Activated T-cell treated with anti-CD3 and anti-CD28 coated beads for 4 hours (primary cell): Measurements from ENCODE around the gene GRM1.

ENCODE experiments used
- DNase-seq: peaks from one replicate; pipeline ENCODE4 v3.0.0-alpha.2; 2020

The GRM1 gene

DNA sequence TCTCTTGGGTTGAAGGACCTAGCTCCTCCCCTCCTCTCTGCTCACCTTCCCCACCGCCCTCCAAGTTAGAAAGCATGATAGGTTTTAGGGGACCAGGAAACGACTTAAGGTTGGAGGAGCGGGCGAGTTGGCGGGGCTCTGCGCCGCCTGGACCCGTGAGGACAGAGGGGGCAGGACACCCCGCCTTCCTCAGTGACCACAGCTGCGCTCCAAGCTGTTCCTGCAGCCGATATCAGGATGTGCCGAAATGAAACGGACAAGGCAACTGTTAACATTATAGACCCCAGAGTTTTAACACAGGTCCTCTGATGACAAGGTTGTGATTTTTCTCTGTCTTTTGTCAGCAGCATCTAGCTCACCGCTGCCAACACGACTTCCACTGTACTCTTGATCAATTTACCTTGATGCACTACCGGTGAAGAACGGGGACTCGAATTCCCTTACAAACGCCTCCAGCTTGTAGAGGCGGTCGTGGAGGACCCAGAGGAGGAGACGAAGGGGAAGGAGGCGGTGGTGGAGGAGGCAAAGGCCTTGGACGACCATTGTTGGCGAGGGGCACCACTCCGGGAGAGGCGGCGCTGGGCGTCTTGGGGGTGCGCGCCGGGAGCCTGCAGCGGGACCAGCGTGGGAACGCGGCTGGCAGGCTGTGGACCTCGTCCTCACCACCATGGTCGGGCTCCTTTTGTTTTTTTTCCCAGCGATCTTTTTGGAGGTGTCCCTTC is at the start of gene GRM1:
GRM1 (plus strand) TSS at position 212 of the 722 bp plus-strand sequence; CDS start at position 668, 456 bp downstream.
- no peak for DNase-seq

DNA sequence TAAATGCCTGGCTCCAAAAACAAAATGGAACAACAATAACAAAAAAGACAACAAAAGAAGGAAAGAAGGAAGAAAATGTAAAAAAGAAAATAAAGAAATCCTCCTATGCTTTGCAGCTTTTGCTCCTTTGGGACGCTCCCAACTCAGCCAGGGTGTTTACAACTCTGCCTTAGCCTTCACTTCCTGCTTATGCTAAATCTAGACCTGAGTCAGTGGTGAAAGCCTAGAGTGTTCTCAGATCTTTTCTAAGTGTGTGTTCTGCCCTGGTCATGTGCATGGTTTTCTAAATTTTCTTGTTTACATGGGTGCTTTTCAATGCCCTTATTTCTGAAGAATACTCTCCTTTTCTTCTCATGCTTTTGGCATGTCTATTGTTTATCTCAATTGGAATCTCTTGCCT is 19.5 kb upstream of the GRM1 start:
- DNase-seq, result no peak

DNA sequence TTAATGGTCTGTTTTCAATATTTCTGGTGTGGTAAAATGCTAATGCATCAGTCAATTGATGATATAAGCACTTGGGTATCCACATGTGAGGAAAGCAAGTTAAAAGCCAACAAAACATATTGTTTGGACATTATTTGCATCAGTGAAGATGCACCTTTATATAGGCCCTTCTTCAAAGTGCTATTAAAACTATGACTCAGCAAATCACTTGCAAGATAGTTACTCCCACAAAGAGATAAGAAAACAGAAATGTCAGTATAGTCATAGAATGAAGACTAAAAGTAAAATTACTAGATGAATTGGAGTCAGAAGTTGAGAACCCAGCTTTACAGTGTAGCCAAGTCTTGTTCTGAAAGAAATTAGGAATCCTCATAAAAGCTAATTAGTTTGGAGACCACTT is 14.6 kb upstream of the GRM1 start:
- no peak for DNase-seq

- DNase-seq, result no peak
These were observed 11.2 kb upstream of the GRM1 start for GRCh38 chr6:146017672-146018071.

- no peak for DNase-seq
These were observed 2.0 kb upstream of the GRM1 start for GRCh38 chr6:146026873-146027272.

DNA sequence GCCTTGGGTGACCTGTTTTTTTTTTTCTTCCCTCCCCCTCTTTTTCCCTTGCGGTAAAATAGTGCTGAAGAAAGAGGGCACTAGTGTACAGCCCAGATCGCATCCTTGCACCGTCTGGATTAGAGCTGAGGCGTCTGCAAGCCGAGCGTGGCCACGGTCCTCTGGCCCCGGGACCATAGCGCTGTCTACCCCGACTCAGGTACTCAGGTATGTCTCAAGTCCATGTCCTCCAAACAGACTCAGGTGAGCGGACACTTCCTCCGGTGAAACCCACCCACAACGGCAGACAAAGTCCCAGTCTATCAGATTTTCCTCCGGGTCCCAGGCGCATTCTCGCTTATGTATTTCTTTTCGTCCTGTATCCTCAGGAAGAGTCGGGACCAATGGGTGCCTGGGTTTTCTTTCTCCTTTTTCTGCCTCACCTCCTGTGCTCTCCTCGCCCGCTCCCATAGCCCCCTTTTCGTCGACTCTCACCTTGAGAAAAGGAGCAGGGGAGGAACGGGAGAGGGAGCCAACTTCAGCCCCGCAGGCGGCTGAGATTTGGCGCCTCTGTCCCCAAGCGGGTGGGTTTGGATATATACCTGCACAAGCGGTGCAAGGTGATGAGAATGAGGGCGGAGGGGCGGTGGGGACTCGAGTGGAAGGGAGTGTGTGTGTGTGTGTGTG is 1.1 kb upstream of the GRM1 start:
- no peak for DNase-seq

DNA sequence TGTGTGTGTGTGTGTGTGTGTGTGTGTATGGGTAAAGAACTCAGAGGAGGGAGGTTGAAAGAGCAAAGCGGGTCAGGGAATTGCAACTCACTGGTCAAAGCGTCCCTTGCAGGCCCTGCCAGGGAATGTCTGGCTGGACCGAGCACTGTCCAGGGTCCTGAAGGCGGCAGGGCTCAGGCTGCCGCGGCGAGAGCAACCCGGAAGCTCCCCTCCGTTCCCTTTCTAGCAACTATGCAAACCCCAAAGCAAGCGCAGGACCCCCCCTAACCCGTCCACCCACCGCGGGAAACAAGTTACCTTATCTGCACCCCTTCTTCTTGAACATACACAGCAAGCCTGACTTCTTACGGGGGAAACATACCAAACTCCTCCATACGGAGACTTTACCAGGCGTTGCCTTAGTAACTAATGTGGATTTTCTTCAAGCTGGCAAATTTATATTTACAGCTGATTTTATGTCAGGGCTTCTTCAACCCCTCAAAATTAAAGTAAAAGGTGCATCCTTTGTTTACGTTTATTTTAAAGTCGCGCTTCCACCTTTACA is 538 bp upstream of the GRM1 start:
- DNase-seq, result no peak

DNA sequence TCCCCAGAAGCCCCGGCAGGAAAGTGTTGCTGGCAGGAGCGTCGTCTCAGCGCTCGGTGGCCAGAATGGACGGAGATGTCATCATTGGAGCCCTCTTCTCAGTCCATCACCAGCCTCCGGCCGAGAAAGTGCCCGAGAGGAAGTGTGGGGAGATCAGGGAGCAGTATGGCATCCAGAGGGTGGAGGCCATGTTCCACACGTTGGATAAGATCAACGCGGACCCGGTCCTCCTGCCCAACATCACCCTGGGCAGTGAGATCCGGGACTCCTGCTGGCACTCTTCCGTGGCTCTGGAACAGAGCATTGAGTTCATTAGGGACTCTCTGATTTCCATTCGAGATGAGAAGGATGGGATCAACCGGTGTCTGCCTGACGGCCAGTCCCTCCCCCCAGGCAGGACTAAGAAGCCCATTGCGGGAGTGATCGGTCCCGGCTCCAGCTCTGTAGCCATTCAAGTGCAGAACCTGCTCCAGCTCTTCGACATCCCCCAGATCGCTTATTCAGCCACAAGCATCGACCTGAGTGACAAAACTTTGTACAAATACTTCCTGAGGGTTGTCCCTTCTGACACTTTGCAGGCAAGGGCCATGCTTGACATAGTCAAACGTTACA is 817 bp downstream of the GRM1 start:
- no peak for DNase-seq

- no peak for DNase-seq
These were observed 3.5 kb downstream of the GRM1 start for GRCh38 chr6:146032387-146032786.

- no peak for DNase-seq
These were observed 11.5 kb downstream of the GRM1 start for GRCh38 chr6:146040360-146040759.

- DNase-seq, result no peak
These were observed 12.4 kb downstream of the GRM1 start for GRCh38 chr6:146041282-146041681.

DNA sequence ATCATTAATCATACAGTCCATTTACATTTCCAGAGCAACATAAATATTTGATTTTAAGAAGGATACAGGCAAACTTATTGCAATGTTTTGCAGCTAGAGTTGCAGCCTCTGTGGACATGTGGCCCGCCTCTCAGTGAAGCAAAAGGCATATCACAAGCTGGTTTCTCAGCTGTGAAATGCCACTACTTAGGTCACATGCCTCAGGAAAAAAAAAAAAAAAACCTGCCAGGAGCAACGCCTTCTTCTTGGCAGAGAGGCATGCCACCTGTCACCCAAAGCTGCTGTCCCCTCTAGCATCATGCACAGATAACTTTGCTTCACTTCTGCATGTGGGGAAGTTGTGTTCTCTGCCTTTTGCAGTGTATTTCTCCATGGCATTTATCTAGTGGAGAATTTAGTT is 18.5 kb downstream of the GRM1 start:
- DNase-seq, result no peak

DNA sequence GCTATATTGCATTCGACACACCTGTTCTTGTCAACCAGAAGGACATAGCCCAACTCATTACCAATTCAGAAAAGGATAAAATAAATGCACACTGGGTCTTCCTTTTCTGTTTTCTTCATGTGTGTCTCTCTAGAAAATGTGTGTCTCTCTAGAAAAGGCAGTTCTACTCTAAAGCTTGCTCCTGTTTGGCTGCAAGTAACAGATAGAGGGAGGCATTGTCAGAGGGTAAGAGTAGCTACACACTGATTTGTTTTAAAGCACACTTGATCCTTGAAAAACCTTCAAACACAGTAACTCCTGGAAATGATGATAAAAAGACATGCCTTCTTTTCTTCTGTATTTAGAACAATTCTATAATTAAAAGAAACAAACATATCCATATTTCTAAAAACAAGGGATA is 21.3 kb downstream of the GRM1 start:
- no peak for DNase-seq

- DNase-seq, result no peak
These were observed 27.6 kb downstream of the GRM1 start for GRCh38 chr6:146056506-146056905.

- DNase-seq, result no peak
These were observed 36.8 kb downstream of the GRM1 start for GRCh38 chr6:146065690-146066089.

DNA sequence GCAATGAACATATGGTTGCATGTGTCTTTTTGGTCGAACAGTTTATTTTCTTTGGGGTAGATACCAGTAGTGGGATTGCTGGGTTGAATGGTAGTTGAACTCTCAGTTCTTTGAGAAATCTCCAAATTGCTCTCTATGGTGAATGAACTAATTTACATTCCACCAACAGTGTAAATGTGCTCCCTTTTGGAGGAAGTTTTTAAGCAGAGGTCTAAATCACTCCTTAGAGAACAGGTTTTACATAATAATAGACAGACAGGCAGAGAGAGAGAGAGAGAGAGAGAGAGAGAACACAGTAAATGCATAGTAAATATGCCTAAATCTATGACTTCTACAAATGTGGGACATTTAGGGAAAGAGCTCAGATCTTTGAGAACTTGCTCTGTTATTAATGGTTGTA is 37.6 kb downstream of the GRM1 start:
- DNase-seq, result no peak

- DNase-seq, result no peak
These were observed 42.9 kb downstream of the GRM1 start for GRCh38 chr6:146071781-146072180.

DNA sequence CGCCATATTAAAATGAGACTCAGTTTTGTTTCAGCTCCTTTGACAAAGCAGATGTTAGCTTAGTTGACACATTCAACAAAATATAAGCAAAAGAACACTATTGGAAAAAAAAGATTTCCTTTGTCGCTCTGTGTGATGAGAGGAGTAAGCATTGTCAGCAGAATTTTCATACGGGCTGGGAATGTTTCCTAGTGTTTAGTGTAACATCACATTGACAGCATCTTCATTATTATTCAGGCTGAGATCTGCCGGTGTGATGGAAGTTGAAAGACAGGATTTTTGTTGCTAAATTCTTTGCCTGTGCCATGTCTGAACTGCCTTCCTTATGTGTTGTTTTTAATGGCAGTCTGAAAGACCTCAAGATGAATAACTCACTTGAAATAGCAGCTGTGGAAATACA is 49.1 kb downstream of the GRM1 start:
- DNase-seq, result no peak

- no peak for DNase-seq
These were observed 58.5 kb downstream of the GRM1 start for GRCh38 chr6:146087386-146087785.

- DNase-seq, result no peak
These were observed 61.6 kb downstream of the GRM1 start for GRCh38 chr6:146090474-146090873.

DNA sequence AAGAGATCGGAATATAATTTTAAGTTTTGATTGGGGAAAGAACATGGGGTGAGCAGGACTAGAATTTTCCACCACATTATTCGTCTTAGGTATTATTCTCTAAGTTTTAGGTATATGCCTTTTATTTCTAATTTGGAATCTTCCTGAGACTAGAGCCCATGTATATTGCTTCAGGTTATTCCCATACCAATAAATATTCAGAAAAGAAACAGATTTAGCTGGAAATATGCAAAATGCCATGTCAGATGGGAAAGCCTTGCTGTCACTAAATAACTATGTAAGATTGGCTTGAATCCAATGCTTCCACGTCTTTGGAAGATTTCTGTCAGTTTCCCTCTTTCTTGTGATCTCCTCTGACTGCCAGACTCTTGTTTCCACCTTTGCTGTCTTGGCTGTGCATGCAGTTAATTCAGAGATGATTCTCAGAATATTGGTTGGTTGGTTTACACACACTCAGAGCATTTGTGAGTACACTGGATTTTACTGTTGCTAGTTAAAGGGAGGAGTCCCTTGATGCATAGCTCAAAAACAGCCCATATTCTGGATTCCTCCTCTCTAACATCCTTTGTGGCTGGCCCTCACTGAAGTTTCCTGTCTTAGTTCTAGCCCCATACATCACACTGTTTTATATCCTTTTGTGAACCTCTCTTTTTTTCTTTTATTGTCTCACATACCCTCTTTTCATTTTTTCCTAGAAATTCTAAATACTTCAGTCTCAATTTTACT is 64.3 kb downstream of the GRM1 start:
- no peak for DNase-seq

- no peak for DNase-seq
These were observed 66.6 kb downstream of the GRM1 start for GRCh38 chr6:146095481-146095880.

GRCh38 chr6:146097586-146097985 is 68.7 kb downstream of the GRM1 start:
- no peak for DNase-seq
